Glutamatergic neuron (in vitro differentiated cells): ENCODE data around the gene C11orf21. TPM values are rescaled to one million over a fixed set of nuclear protein-coding genes. Genes with fewer than 3 reads are reported as not detected.

ENCODE experiments used
- total RNA-seq: library from RNA; stranded (reverse); fragmentation: NEBNext Ultra II Directional; extraction: Animal tissue kit (Norgen Biotek cat#: 25700); gene quantifications from one replicate; pipeline ENCODE4 v1.2.1, GENCODE V29; 2021; ENCODE audit not compliant: unreplicated experiment

C11orf21 gene
- total RNA-seq, 1 donor from 2014 or later: not detected

Other genes starting within 250 kb of the C11orf21 start
- 21.5 TPM for gene IGF2, start 162.5 kb downstream of the C11orf21 start, total RNA-seq
- gene INS, start 140.7 kb downstream of the C11orf21 start, total RNA-seq: not detected
- gene TH, start 130.1 kb downstream of the C11orf21 start, total RNA-seq: not detected
- not detected for gene ASCL2, start 31.3 kb downstream of the C11orf21 start, total RNA-seq
- gene TSPAN32, start 95 bp upstream of the C11orf21 start, total RNA-seq: not detected
- 347 TPM for gene CD81, start 75.4 kb upstream of the C11orf21 start, total RNA-seq
- 49.7 TPM for gene TSSC4, start 98.8 kb upstream of the C11orf21 start, total RNA-seq
- gene TRPM5, start 142.6 kb upstream of the C11orf21 start, total RNA-seq: not detected
- 0.44 TPM for gene KCNQ1, start 143.1 kb upstream of the C11orf21 start, total RNA-seq